ENCODE results near the gene KCTD5. TPM values are rescaled to one million over a fixed set of nuclear protein-coding genes. Genes with fewer than 3 reads are reported as not detected.

The KCTD5 gene
- polyA plus RNA-seq, 1 donor (not counting 4 experiments of a cell fraction or from before 2014, with no cell fraction given), result 29.0 TPM

- Histone ChIP-seq H2AFZ (ENCODE audit: control insufficient read depth, low read length) (peak overlapping the region; percentile 86), H3K4me2 (ENCODE audit: control insufficient read depth, extremely low read depth, insufficient read depth, low read depth, low read length) (peak overlapping the region; percentile 91), H3K79me2 (ENCODE audit: control insufficient read depth, insufficient read depth, low read length) (peaks cover 42% of the 10 kb centered on the region), H3K4me3 (ENCODE audit: control insufficient read depth in 2 of 3, extremely low read depth in 1 of 3, insufficient read depth in 2 of 3, low read depth in 1 of 3, low read length in 3 of 3) (peak overlapping the region; percentile 83 to 95 (median 85)), H3K9ac (ENCODE audit: control insufficient read depth, extremely low read depth, insufficient read depth, low read length) (peak overlapping the region; percentile 86), H3K9me3 (ENCODE audit: control insufficient read depth, low read depth, low read length) (no peaks in the 10 kb centered on the region), H3K27me3 (ENCODE audit: control insufficient read depth, extremely low read depth, insufficient read depth, low read length) (no peaks in the 10 kb centered on the region), H3K9me1 (ENCODE audit: control insufficient read depth, extremely low read depth, insufficient read depth, low read length) (peaks cover 2% of the 10 kb centered on the region), H3K4me1 (ENCODE audit: control insufficient read depth, extremely low read depth, insufficient read depth, low read length) (peaks cover 22% of the 10 kb centered on the region), H3K36me3 (ENCODE audit: control insufficient read depth in 2 of 2, extremely low read depth in 1 of 2, insufficient read depth in 2 of 2, low read length in 2 of 2) (peaks cover 5 to 8% of the 10 kb centered on the region in 2 experiments), H3K27ac (ENCODE audit: control insufficient read depth, insufficient read depth, low read length) (peak overlapping the region; percentile 81), H4K20me1 (ENCODE audit: control insufficient read depth, extremely low read depth, insufficient read depth, low read length) (peaks cover 33% of the 10 kb centered on the region)
- FAIRE-seq (no peak), DNase-seq (ENCODE audit: low read depth, low spot score) (no peak)
- dilution Hi-C loops (cut with MboI; ENCODE audit: extremely low pct_ligation_motif_present, low sequenced_read_pairs), result no loop called here
- TF ChIP-seq CTCF (optimal IDR thresholded peaks at IDR 0.05 in 1 of 3, IDR thresholded peaks at IDR 0.05 in 1 of 3, conservative IDR thresholded peaks at IDR 0.05 in 1 of 3; ENCODE audit: extremely low read depth in 1 of 3, insufficient read depth in 2 of 3, low read length in 3 of 3) (no peak), EZH2 (IDR thresholded peaks at IDR 0.05; ENCODE audit: low read length) (no peak)
These were observed 69.3 kb downstream of the KCTD5 start for GRCh38 chr16:2751577-2752034.

GRCh38 chr16:2752035-2752849 lies 69.9 kb downstream of the KCTD5 start, which contains the start of gene SRRM2:
Gene SRRM2 (plus strand): TSS chr16:2752638. CDS start chr16:2756365, 3,727 bp downstream.
- Histone ChIP-seq H3K9ac (ENCODE audit: control insufficient read depth, extremely low read depth, insufficient read depth, low read length) (peak within 1 kb of the TSS; percentile 86), H3K9me3 (ENCODE audit: control insufficient read depth, low read depth, low read length) (no peaks in the 10 kb centered on the region), H3K4me1 (ENCODE audit: control insufficient read depth, extremely low read depth, insufficient read depth, low read length) (peaks cover 22% of the 10 kb centered on the region), H3K36me3 (ENCODE audit: control insufficient read depth in 2 of 2, extremely low read depth in 1 of 2, insufficient read depth in 2 of 2, low read length in 2 of 2) (peaks cover 5 to 14% of the 10 kb centered on the region in 2 experiments), H3K9me1 (ENCODE audit: control insufficient read depth, extremely low read depth, insufficient read depth, low read length) (peaks cover 2% of the 10 kb centered on the region), H2AFZ (ENCODE audit: control insufficient read depth, low read length) (peak within 1 kb of the TSS; percentile 86), H3K27ac (ENCODE audit: control insufficient read depth, insufficient read depth, low read length) (peak within 1 kb of the TSS; percentile 81), H4K20me1 (ENCODE audit: control insufficient read depth, extremely low read depth, insufficient read depth, low read length) (peaks cover 40% of the 10 kb centered on the region), H3K4me2 (ENCODE audit: control insufficient read depth, extremely low read depth, insufficient read depth, low read depth, low read length) (peak within 1 kb of the TSS; percentile 98), H3K4me3 (ENCODE audit: control insufficient read depth in 2 of 3, extremely low read depth in 1 of 3, insufficient read depth in 2 of 3, low read depth in 1 of 3, low read length in 3 of 3) (peak within 1 kb of the TSS; percentile 83 to 95 (median 85)), H3K79me2 (ENCODE audit: control insufficient read depth, insufficient read depth, low read length) (peaks cover 49% of the 10 kb centered on the region), H3K27me3 (ENCODE audit: control insufficient read depth, extremely low read depth, insufficient read depth, low read length) (no peaks in the 10 kb centered on the region)
- DNase-seq (ENCODE audit: low read depth, low spot score) (peak; percentile 66), FAIRE-seq (no peak)
- dilution Hi-C loops (cut with MboI; ENCODE audit: extremely low pct_ligation_motif_present, low sequenced_read_pairs), result no loop called here
- no peak for TF ChIP-seq CTCF (optimal IDR thresholded peaks at IDR 0.05 in 1 of 3, IDR thresholded peaks at IDR 0.05 in 1 of 3, conservative IDR thresholded peaks at IDR 0.05 in 1 of 3; ENCODE audit: extremely low read depth in 1 of 3, insufficient read depth in 2 of 3, low read length in 3 of 3)
- no peak for TF ChIP-seq EZH2 (IDR thresholded peaks at IDR 0.05; ENCODE audit: low read length)

Measured in keratinocyte (primary cell).